PC-3 (cell line): ENCODE data around the gene SPRED2.

Experiments used
- EZH2 ChIP-seq: fragments of 300-600 bp; sonication (generic); IDR thresholded peaks from one replicate; pipeline ENCODE4 v1.6.1; 2017; ENCODE audit warnings: antibody characterized with exemption, mild to moderate bottlenecking, low read length; ENCODE audit not compliant: unreplicated experiment
- TF ChIP-seq, protein P1 (sequence below): fragments of 300-600 bp; sonication (generic); conservative IDR thresholded peaks from 2 replicates; pipeline ENCODE4 v1.5.1; 2017; ENCODE audit warnings: antibody characterized with exemption, low read depth, mild to moderate bottlenecking, low read length

GRCh38 chr2:65388051-65388531 is 44.3 kb downstream of the SPRED2 start:
- TF ChIP-seq, protein P1, sequence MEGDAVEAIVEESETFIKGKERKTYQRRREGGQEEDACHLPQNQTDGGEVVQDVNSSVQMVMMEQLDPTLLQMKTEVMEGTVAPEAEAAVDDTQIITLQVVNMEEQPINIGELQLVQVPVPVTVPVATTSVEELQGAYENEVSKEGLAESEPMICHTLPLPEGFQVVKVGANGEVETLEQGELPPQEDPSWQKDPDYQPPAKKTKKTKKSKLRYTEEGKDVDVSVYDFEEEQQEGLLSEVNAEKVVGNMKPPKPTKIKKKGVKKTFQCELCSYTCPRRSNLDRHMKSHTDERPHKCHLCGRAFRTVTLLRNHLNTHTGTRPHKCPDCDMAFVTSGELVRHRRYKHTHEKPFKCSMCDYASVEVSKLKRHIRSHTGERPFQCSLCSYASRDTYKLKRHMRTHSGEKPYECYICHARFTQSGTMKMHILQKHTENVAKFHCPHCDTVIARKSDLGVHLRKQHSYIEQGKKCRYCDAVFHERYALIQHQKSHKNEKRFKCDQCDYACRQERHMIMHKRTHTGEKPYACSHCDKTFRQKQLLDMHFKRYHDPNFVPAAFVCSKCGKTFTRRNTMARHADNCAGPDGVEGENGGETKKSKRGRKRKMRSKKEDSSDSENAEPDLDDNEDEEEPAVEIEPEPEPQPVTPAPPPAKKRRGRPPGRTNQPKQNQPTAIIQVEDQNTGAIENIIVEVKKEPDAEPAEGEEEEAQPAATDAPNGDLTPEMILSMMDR: no peak
- TF ChIP-seq EZH2: no peak
